Esophagus mucosa (tissue), 1 donor: ENCODE results near the gene LSM3. TPM values are rescaled to one million over a fixed set of nuclear protein-coding genes. Genes with fewer than 3 reads are reported as not detected.

ENCODE experiments used
- ATAC-seq: fragments of 200-7000 bp; cut with Tn5 transposase; one replicate; pipeline ENCODE4 v1.9.1; 2020
- total RNA-seq: library from RNA; stranded (reverse); gene quantifications from one replicate; pipeline ENCODE4 v1.2.4, GENCODE V29; 2023
- donor health status: DM: yes; HTN: yes; CAD: no.

Gene LSM3
- total RNA-seq, 1 donor from 2014 or later = 10.3 TPM

DNA sequence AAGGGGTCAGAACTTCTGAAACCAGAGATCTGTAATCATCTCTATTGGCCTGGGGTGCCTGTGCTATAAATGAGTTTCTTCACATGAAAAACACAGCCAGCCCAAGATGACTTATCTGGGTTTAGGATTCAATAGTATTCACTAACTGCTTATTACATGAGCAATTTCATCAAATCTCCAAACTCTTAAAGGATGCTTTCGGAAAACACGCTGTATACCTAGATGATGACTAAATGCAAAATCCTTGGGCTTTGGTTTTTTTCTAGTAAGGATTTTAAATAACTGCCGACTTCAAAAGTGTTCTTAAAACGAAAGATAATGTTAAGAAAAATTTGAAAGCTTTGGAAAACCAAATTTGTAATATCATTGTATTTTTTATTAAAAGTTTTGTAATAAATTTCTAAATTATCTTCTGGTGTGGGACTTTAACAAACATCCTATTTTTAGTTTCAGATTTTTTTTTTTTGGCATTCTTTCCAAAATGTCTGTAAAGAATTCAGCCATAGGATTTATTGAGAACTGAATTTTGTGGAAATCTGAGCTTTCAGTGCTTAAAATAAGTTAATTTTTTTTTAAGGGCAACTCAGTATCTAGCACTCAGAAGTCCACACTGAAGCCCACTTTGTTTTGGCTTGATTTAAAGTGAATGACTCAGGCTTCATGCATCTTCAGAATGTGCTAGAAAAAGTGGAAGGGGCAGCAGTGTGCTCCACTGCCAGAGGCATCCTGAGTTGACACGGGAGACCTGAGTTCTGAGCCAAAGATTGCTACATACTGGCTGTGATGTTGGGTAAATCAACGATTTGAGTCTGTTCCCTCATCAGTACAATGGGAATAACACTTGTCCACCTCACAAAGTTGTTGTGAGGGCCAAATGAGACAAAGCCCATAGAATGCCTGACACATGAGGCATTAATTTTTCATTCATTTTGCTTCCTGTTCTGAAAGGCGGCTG is 35.1 kb upstream of the LSM3 start:
- ATAC-seq = no peak

DNA sequence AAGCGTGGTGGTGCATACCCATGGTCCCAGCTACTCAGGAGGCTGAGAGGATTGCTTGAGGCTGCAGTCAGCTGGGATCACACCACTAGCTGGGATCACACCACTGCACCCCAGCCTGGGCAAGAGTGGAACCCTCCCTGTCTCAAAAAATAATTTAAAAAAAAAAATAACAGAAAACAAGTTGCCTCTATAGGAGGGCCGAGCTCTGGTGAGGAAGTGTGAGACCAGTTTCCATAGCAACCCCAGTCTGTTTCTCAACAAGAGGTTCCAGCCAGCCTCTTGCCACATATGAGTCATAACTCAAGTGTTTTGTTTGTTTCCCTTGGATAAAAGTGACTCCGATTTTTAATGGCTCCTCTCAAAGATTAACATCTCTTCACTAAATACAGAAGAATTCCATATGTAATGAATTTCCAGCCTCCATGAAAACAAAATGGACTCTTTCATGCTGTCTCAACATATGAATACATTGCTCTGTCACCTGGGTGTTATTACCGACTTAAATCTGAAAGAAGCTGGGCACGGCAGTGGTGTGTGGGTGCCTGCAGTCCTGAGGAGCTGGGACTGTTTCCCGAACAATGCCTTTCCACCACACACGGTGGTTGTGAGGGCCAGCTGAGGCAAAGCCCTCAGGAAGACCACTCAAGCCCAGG is 34.1 kb upstream of the LSM3 start:
- peak; percentile 82 for ATAC-seq

GRCh38 chr3:14145236-14145635 is 33.4 kb upstream of the LSM3 start:
- ATAC-seq = no peak

DNA sequence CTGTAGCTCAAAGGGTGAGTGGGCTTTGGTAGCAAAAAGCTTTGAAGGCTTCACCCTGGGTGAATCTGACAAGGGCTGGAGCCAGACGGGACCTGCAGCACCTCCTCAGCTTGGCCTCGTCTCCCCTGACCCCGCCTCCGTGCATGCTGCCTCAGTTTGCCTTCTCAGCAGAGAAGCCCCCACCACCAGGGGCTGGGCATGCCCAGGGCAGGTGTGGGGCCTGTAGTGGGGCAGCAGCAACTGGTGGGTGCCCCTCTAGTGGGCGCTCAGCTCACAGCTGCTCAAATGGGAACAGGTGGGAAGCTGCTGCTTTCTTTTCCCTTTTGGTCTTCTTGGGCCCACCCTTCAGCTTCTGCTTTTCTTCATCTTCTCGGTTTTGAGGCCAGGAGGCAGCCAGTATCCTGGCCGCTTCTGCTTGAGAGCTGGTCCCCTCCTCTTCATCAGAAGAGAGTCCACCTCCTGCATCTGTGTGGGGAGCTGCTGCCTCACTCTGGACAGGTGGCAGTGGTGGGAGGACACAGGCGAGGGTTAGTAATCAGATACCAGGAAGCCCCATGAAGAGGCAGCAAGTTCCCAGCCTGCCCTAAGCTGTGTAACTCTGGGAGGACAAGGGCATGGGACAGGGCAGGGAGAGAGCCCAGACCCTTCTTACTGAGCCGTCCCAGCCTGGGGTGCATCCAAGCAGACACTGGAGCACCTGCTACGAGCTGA is 32.8 kb upstream of the LSM3 start:
- ATAC-seq = no peak

- ATAC-seq = no peak
These were observed 32.1 kb upstream of the LSM3 start for GRCh38 chr3:14146381-14147065.

- no peak for ATAC-seq
These were observed 31.6 kb upstream of the LSM3 start for GRCh38 chr3:14147066-14147435.

DNA sequence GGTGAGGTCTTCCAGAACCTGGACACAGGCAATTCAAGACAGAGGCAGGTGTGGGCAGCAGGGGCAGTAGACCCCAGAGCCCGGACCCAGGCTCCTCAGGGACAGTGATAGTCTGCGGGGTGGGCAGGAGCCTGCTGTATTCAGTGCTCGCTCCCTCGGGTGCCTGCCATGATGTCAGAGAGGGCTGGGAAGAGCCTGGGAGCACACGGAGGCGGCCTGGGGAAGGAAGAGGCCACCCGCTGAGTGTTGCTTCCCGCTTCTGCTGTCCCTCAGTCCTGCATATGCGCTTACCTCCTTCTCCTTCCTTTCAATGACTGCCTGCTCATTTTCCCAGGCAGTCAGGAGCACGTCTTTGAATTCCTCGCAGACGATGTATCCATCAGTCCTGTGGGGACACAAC is 31.0 kb upstream of the LSM3 start:
- no peak for ATAC-seq

DNA sequence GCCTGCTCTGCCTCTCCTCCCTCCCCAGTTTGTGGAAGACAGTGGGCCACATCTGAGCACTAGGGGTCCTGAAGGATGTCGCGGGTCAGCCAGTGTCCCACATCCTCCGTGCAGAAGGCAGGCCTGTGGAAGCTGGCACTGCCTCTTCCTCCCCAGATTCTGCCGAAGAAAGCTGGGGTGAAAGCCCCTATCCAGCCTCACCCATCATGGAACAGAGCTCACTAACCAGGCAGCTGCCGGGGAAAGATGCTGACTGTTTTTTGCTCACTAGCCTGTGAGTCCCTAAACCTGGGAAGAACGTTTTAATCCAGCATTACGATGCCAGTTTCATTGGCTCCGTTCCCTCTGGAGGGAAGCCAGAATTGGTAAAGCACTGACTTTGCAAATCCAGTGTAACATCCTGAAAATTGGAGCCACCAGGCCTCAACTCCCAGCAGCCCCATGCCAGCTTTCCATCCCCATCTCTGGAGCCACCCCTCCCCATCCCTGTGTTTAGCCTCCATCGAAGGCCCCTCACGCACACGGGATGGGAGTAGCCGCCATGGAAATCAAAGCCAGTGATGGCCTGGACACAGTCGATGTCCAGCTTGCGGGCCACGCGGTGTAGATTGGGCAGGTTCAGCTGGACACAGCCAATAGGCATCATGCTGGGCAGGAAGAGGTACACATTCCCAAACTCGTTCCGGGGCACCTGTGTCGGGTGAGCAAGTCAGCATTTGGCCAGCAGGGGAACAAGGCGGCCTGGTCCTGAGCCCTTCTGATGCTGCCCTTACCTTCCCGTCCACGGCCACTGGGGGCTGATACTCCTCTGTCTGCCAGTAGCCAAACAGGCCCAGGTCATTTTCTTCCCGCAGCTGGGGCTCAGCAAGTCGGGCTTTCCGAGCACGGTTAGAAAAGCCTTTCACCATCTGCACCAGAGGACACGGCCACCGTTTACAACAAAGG is 30.3 kb upstream of the LSM3 start:
- no peak for ATAC-seq

DNA sequence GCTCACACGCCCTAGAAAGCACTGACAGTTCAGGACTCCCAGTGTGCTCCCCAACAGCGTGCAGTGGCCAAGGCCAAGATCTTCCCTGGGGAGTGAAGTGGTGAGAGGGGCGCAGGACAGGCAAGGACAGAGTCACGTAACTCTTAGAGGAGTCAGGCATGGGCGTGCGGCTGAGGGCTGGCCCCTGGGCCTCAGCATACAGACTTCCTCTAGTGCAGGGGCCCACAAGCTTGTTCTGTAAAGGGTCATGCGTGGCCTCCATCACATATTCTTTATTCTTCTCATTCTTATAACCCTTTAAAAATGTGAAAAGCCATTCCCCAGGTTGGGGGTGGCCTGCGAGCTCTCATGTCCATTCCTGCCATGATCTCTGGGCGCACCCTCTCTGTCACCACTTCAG is 28.5 kb upstream of the LSM3 start:
- no peak for ATAC-seq

- ATAC-seq = no peak
These were observed 28.0 kb upstream of the LSM3 start for GRCh38 chr3:14150491-14151230.

- no peak for ATAC-seq
These were observed 27.0 kb upstream of the LSM3 start for GRCh38 chr3:14151471-14152083.

GRCh38 chr3:14152233-14152962 is 26.2 kb upstream of the LSM3 start:
- no peak for ATAC-seq

DNA sequence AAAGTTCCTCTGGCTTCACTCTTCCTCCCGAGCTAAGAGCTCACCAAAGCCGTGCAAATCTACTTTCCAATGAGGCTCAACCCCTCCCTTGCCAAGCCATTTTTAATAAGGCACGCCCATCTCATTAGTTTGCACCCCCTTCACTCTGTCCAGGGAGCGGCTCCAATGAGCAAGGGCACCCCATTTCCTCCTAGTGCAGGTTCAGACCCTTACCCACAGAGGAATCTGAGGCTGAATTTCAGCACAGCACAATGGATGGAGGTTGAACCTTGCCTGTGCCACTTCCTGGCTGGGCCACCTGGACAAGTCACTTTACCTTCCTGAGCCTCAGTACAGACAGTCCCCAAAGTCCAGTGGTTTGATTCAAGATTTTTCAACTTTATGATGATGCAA is 25.7 kb upstream of the LSM3 start:
- ATAC-seq = no peak

DNA sequence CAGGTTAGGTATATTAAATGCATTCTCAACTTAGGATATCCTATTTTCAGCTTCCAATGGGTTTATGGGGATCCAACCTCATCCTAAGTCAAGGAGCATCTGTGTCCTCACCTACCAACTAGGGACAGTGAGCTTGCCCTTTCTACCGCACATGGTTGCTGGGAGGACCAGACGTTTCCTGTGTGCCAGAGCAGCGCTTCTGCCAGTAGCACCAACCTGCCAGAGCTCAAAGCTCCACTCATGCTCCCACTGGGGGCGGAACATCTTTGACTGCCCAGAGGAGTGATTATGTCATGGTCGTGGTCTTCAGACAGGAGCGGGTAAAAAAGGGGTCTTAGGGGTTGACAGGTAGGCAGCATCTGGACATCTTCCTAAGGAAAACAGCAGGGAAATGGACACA is 25.0 kb upstream of the LSM3 start:
- ATAC-seq = no peak

DNA sequence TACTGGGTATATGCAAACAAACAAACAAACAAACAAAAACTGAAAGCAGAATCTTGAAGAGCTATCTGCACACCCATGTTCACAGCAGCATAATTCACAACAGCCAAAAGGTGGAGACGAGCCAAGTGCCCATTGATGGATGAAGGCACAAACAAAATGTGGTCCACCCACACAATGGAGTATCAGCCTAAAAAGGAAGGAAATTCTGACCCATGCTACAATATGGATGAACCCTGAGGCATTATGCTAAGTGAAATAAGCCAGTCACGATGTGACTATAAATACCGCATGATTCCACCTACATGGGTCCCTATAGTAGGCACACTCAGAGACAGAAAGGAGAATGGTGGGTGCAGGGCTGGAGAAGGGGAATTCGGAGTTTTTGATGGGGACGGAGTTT is 24.3 kb upstream of the LSM3 start:
- ATAC-seq = no peak

DNA sequence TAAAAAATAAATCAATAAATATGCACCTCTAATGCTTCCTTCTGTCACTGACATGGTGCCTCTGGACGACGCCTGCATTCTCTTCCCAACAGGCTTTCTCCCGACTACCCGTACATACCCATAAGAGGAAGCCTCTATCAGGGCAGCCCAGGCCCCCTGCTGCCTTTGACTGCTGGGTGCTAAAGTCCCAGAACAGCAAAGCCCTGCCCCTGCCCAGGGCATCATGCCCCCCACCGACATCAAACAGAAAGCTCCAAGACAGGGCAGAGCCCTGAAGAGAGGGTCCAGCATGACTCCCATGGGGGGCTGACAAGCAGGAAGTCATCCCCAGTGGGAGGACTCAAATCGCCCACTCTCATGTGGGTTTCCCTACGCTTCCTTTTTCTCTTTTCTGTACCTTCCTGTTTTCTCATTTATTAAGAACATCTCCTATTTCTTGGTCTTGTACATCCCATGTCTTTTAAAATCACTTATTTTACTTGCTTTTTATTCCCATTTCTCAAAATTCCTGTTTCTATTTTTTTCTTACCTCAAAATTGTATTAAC is 23.6 kb upstream of the LSM3 start:
- no peak for ATAC-seq

GRCh38 chr3:14156201-14156600 is 22.4 kb upstream of the LSM3 start:
- peak; percentile 52 for ATAC-seq

GRCh38 chr3:14156843-14157561 is 21.6 kb upstream of the LSM3 start:
- ATAC-seq = peak; percentile 47

DNA sequence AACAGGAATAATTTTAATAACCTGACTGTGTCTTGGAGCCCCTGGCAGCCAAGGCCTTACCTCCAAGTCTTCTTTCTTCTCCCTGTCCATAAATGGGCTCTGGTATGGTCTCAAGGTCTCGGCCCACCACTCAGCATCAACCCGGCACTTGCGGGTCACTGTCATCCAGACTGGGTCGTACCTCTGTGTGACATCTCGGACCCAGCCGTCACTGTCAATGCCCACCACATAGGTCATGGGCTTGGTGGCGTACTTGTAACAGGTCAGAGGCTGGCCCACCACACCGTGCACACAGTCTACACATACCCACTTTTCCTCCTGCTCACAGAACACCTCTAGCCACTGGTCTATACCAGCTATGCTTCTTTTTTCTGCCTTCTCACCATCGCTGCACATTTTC is 20.7 kb upstream of the LSM3 start:
- peak; percentile 24 for ATAC-seq
